Body of pancreas (tissue), 4 donors: ENCODE results near the gene OR2V1. TPM values are rescaled to one million over a fixed set of nuclear protein-coding genes. Genes with fewer than 3 reads are reported as not detected.
"Not testable (repeated sequence)": the region's sequence is repeated elsewhere in the genome, so short reads cannot be mapped to it uniquely, and the experiment has no call there.

ENCODE experiments used
- ATAC-seq: fragments of 150-250 bp; one replicate; pipeline ENCODE4 v1.9.1; 2016
- DNase-seq, 4 donors: peaks; one replicate each; pipeline ENCODE4 v3.0.0-alpha.2; 2019
- H3K27ac ChIP-seq, 4 donors: fragments of 200-600 bp; sonication (generic); 1 replicate in 3 of 4; 2 replicates in 1 of 4; pipeline versions ENCODE4 v1.5.1 to v1.6.1; 2016 to 2019; ENCODE audit warnings: mild to moderate bottlenecking in 1 of 4, mixed read lengths in 1 of 4, moderate library complexity in 1 of 4
- H3K27me3 ChIP-seq, 2 donors: fragments of 200-600 bp; sonication (generic); one replicate each; pipeline ENCODE4 v1.6.0; 2016; ENCODE audit warnings: mild to moderate bottlenecking in 1 of 2
- H3K36me3 ChIP-seq, 2 donors: fragments of 200-600 bp; sonication (generic); replicated peaks in 1 of 2; 2 replicates each; pipeline ENCODE4 v1.5.1; 2016; ENCODE audit warnings: low read depth in 2 of 2; ENCODE audit not compliant: insufficient read depth in 1 of 2
- H3K4me1 ChIP-seq: fragments of 200-600 bp; sonication (generic); one replicate; pipeline ENCODE4 v1.6.0; 2016
- H3K4me3 ChIP-seq, 2 donors: fragments of 200-600 bp; sonication (generic); 1 replicate in 1 of 2; 2 replicates in 1 of 2; pipeline ENCODE4 v1.5.1; 2016 to 2019
- H3K9me3 ChIP-seq, 3 donors: fragments of 200-600 bp; sonication (generic); 1 replicate in 2 of 3; 2 replicates in 1 of 3; pipeline ENCODE4 v1.5.1; 2016
- CTCF ChIP-seq, 7 experiments: fragments of 450-650 bp in 4 of 7; fragments of 200-600 bp in 3 of 7; sonication (generic) in 3 of 7; IDR thresholded peaks; one replicate each; pipeline ENCODE4 v1.5.1; 2016 to 2019; ENCODE audit warnings: antibody characterized with exemption in 7 of 7
- POLR2A ChIP-seq, 3 donors: fragments of 450-650 bp; IDR thresholded peaks; one replicate each; pipeline ENCODE4 v1.6.1; 2016; ENCODE audit warnings: antibody characterized with exemption in 3 of 3, mild to moderate bottlenecking in 2 of 3
- WGBS, 2 donors: methylation state at CpG; one replicate each; pipeline ENCODE4 v1.1.5; 2017; 5-methylcytosine and 5-hydroxymethylcytosine counted together
- intact Hi-C: fragments of 100-400 bp; cut with DNase I; formaldehyde crosslinking; loops from one replicate; pipeline ENCODE4 v1.15.1; 2023
- total RNA-seq, 2 donors: library from RNA; depleted of rRNA; stranded (reverse); fragments of >200 nt; gene quantifications; one replicate each; pipeline ENCODE4 v1.1.0, GENCODE V29; 2016

The OR2V1 gene
- total RNA-seq, 2 donors from 2014 or later, result not detected

DNA sequence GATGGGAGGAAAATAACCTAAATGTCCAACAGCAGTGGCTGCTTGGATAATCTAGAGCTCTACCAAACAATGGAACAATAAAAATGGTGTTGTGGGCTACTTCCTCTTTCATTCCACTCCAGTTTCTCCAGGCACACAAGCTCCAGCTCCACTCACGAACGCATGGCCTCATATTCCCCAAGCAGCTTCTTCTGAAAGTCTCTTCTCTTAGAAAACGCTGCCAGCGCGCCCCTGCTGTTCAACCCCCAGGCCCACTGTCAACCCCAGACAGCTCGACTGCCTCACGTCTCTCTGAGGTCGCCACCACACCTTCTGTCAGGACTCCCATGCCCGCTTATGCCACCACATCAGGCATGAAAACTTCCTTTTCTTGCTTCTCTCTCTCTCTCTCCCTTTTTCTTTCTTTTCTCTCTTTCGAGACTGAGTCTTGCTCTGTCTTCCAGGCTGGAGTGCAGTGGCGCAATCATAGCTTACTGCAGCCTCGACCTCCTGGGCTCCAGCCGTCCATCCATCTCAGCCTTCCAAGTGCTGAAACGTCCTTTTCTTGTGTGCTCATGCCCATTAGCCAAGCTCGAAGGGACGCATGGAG, 32.6 kb upstream of the OR2V1 start:
- no peak for ATAC-seq
- Histone ChIP-seq H3K27ac (no peak overlapping the region), H3K36me3 (no peaks in the 10 kb centered on the region), H3K27me3 (peaks cover 0 to 16% of the 10 kb centered on the region in 2 donors), H3K9me3 (no peaks in the 10 kb centered on the region), H3K4me3 (no peak overlapping the region), H3K4me1 (peaks cover 10% of the 10 kb centered on the region)
- intact Hi-C loops, result no loop called here
- no peak for DNase-seq
- 49 to 51% methylated on average over 15 to 16 of the region's 16 CpGs for WGBS, 2 donors
- TF ChIP-seq POLR2A (IDR thresholded peaks at IDR 0.05) (no peak), CTCF (IDR thresholded peaks at IDR 0.05) (no peak)

DNA sequence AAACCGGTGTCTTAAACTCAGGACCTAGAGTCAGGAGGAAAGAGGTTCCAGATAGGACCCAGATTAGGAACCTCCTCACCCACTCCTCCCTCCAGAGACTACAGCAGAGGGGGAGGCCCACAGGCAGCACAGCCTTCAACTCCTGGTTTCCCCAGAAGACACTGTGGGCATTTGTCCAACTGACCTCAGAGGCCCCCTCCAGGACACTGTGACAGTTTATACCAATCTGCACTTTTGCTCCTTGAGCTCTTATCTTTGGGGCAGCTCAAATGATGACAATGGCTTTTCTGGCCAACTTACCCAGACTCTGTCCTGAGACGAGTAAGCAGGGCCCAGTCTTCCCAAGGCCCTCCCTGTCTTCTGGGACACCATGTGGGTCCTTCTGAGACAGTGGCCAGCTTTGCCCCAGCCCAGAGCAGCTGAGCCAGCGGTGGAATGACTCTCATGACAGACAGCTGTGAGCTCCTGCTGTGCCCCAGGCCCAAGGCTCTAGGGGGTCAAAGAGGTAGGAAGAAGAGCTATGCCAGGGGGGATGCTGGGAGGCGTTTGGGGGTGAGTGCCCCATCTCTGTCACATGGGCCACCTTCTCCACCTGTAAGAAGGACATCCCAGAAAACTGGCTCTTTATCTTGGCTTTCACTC, 30.7 kb upstream of the OR2V1 start:
- TF ChIP-seq CTCF (IDR thresholded peaks at IDR 0.05) (no peak), POLR2A (IDR thresholded peaks at IDR 0.05) (no peak)
- peaks cover 5% of the 10 kb centered on the region for H3K4me1 ChIP-seq
- intact Hi-C loops, result no loop called here
- H3K27ac ChIP-seq, result no peak overlapping the region
- DNase-seq (no peak), ATAC-seq (no peak)
- no peak overlapping the region for H3K4me3 ChIP-seq
- H3K9me3 ChIP-seq, result no peaks in the 10 kb centered on the region
- 53 to 63% methylated on average over 2 to 4 of the region's 4 CpGs for WGBS, 2 donors
- H3K36me3 ChIP-seq, result no peaks in the 10 kb centered on the region
- H3K27me3 ChIP-seq, result peaks cover 0 to 6% of the 10 kb centered on the region in 2 donors

DNA sequence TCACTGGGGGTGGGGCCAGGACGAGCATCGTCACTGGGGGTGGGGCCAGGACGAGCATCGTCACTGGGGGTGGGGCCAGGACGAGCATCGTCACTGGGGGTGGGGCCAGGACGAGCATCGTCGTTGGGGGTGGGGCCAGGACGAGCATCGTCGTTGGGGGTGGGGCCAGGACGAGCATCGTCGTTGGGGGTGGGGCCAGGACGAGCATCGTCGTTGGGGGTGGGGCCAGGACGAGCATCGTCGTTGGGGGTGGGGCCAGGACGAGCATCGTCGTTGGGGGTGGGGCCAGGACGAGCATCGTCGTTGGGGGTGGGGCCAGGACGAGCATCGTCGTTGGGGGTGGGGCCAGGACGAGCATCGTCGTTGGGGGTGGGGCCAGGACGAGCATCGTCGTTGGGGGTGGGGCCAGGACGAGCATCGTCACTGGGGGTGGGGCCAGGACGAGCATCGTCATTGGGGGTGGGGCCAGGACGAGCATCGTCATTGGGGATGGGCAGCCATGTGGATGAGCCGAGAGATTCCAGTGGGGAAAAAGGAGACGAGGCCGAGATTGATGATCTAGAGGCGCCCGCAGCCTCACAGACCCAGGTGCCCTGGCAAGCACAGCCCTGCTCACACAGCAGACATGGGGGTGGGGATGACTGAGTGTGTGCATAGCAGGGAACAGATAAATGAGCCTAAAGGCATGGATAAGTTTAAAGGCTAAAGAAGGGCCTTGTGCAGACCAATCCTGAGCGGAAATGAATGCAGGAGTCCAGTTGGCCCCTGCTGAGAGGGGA, 30.0 kb upstream of the OR2V1 start:
- intact Hi-C loops, DNase-seq, H3K4me3 ChIP-seq, H3K4me1 ChIP-seq, H3K9me3 ChIP-seq, H3K27ac ChIP-seq, H3K36me3 ChIP-seq, H3K27me3 ChIP-seq, ATAC-seq: not testable (repeated sequence)
- WGBS, 2 donors, result 21 to 45% methylated on average over 10 to 18 of the region's 48 CpGs

DNA sequence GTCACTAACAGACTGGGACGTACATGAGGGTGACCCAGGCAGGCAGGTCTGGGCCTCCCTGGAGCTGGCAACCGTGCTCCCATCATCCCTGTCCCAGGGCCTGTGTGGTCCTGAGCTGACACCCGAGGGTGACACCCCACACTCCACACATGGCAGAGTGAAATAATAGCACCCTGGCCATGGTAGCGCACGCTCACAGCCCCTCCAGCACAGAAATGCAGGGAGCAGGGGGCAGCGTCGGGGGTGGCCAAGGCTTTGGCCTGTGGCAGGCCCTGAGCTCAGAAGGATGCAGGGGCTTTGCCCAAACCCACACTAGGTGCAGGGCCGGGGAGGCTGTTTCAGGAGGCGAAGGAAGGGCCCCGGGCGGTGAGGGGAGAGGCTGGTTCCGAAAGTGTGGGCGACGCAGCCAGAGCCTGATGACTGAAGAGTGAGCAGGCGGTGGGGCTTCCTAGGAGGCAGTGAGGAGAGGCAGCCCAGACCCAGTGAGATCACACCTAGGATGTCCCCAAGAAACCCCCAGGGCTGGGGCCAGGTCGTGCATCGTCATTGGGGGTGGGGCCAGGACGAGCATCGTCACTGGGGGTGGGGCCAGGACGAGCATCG, 29.3 kb upstream of the OR2V1 start:
- no peaks in the 10 kb centered on the region for H3K36me3 ChIP-seq
- no peak overlapping the region for H3K4me3 ChIP-seq
- H3K27ac ChIP-seq, result no peak overlapping the region
- intact Hi-C loops, result no loop called here
- DNase-seq, result peak in 1 of 4 donors; percentile 22
- ATAC-seq, result no peak
- no peaks in the 10 kb centered on the region for H3K9me3 ChIP-seq
- peaks cover 5% of the 10 kb centered on the region for H3K4me1 ChIP-seq
- H3K27me3 ChIP-seq, result no peaks in the 10 kb centered on the region
- 64 to 100% methylated on average over 1 to 17 of the region's 21 CpGs for WGBS, 2 donors
- no peak for TF ChIP-seq POLR2A (IDR thresholded peaks at IDR 0.05)
- TF ChIP-seq CTCF (IDR thresholded peaks at IDR 0.05), result no peak
